Measurements from ENCODE around the gene BDP1.
A peak's percentile ranks its signal among the peaks of the same experiment; 100 is the strongest.

Gene BDP1

DNA sequence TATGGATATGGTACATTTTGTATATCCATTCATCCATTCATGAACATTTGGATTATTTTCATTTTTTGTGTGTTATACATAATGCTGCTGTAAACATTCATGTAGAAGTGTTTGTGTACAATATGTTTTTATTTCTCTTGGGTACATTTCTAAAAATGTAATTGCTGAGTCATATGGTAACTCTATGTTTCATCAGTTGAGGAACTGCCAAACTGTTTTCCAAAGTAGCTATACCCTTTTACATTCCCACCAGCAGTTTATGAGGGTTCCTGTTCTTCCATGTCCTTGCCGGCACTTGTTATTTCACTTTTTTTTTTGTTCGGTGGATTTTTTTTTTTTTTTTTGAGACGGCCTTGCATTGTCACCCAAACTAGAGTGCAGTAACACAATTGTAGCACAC is 77.7 kb downstream of the BDP1 start:
- TF ChIP-seq TCF4 (CRISPR knock-in tag; IDR thresholded peaks at IDR 0.05; ENCODE audit: borderline replicate concordance), result no peak
- no peak for TF ChIP-seq ARNTL (CRISPR knock-in tag; IDR thresholded peaks at IDR 0.05; ENCODE audit: borderline replicate concordance, low read depth)
- no peak for TF ChIP-seq ZFP3 (CRISPR knock-in tag; IDR thresholded peaks at IDR 0.05)
- TF ChIP-seq, protein P1, sequence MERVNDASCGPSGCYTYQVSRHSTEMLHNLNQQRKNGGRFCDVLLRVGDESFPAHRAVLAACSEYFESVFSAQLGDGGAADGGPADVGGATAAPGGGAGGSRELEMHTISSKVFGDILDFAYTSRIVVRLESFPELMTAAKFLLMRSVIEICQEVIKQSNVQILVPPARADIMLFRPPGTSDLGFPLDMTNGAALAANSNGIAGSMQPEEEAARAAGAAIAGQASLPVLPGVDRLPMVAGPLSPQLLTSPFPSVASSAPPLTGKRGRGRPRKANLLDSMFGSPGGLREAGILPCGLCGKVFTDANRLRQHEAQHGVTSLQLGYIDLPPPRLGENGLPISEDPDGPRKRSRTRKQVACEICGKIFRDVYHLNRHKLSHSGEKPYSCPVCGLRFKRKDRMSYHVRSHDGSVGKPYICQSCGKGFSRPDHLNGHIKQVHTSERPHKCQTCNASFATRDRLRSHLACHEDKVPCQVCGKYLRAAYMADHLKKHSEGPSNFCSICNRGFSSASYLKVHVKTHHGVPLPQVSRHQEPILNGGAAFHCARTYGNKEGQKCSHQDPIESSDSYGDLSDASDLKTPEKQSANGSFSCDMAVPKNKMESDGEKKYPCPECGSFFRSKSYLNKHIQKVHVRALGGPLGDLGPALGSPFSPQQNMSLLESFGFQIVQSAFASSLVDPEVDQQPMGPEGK (CRISPR knock-in tag; IDR thresholded peaks at IDR 0.05; ENCODE audit: borderline replicate concordance), result no peak
- no peak for TF ChIP-seq GLIS3 (CRISPR knock-in tag; IDR thresholded peaks at IDR 0.05)
- TF ChIP-seq TSHZ2 (CRISPR knock-in tag; IDR thresholded peaks at IDR 0.05), result no peak
- ATAC-seq, result no peak

DNA sequence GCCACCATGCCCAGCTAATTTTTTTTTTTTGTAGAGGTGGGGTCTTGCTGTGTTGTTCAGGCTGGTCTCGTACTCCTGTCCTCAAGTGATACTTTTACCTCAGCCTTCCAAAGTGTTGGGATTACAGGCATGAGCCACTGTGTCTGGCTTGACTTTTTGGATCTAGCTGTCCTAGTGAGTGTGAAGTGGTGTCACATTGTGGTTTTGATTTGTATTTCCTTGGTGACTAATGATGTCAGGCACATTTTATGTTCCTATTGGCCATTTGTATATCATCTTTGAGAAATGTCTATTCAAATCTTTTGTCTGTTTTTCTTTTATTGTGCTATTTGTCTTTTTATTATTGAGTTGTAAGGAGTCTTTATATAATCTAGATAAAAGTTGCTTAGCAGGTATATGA is 78.2 kb downstream of the BDP1 start:
- ATAC-seq, result peak; percentile 69
- no peak for TF ChIP-seq RARB (CRISPR knock-in tag; IDR thresholded peaks at IDR 0.05)
- TF ChIP-seq SNAI2 (CRISPR knock-in tag; IDR thresholded peaks at IDR 0.05), result no peak
- TF ChIP-seq OSR1 (CRISPR knock-in tag; IDR thresholded peaks at IDR 0.05), result no peak
- TF ChIP-seq, protein P2, sequence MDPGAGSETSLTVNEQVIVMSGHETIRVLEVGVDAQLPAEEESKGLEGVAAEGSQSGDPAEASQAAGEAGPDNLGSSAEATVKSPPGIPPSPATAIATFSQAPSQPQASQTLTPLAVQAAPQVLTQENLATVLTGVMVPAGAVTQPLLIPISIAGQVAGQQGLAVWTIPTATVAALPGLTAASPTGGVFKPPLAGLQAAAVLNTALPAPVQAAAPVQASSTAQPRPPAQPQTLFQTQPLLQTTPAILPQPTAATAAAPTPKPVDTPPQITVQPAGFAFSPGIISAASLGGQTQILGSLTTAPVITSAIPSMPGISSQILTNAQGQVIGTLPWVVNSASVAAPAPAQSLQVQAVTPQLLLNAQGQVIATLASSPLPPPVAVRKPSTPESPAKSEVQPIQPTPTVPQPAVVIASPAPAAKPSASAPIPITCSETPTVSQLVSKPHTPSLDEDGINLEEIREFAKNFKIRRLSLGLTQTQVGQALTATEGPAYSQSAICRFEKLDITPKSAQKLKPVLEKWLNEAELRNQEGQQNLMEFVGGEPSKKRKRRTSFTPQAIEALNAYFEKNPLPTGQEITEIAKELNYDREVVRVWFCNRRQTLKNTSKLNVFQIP (CRISPR knock-in tag; IDR thresholded peaks at IDR 0.05; ENCODE audit: borderline replicate concordance, low read depth), result no peak
- no peak for TF ChIP-seq ZNF70 (CRISPR knock-in tag; IDR thresholded peaks at IDR 0.05)
- no peak for TF ChIP-seq TSHZ2 (CRISPR knock-in tag; IDR thresholded peaks at IDR 0.05)
- TF ChIP-seq CREB5 (CRISPR knock-in tag; IDR thresholded peaks at IDR 0.05; ENCODE audit: low read depth), result no peak
- TF ChIP-seq, protein P3, sequence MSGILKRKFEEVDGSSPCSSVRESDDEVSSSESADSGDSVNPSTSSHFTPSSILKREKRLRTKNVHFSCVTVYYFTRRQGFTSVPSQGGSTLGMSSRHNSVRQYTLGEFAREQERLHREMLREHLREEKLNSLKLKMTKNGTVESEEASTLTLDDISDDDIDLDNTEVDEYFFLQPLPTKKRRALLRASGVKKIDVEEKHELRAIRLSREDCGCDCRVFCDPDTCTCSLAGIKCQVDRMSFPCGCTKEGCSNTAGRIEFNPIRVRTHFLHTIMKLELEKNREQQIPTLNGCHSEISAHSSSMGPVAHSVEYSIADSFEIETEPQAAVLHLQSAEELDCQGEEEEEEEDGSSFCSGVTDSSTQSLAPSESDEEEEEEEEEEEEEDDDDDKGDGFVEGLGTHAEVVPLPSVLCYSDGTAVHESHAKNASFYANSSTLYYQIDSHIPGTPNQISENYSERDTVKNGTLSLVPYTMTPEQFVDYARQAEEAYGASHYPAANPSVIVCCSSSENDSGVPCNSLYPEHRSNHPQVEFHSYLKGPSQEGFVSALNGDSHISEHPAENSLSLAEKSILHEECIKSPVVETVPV (CRISPR knock-in tag; IDR thresholded peaks at IDR 0.05), result no peak
- TF ChIP-seq TOX (CRISPR knock-in tag; IDR thresholded peaks at IDR 0.05; ENCODE audit: borderline replicate concordance), result no peak
- no peak for TF ChIP-seq PPARA (CRISPR knock-in tag; IDR thresholded peaks at IDR 0.05; ENCODE audit: borderline replicate concordance)
- TF ChIP-seq ZC3H10 (CRISPR knock-in tag; IDR thresholded peaks at IDR 0.05), result no peak
- TF ChIP-seq GLIS3 (CRISPR knock-in tag; IDR thresholded peaks at IDR 0.05), result no peak
- no peak for TF ChIP-seq ARNTL (CRISPR knock-in tag; IDR thresholded peaks at IDR 0.05; ENCODE audit: borderline replicate concordance, low read depth)
- TF ChIP-seq BACH2 (CRISPR knock-in tag; IDR thresholded peaks at IDR 0.05; ENCODE audit: borderline replicate concordance), result no peak
- no peak for TF ChIP-seq ZNF8 (CRISPR knock-in tag; IDR thresholded peaks at IDR 0.05)
- no peak for TF ChIP-seq ZFP30 (CRISPR knock-in tag; IDR thresholded peaks at IDR 0.05)
- TF ChIP-seq ISL1 (CRISPR knock-in tag; IDR thresholded peaks at IDR 0.05), result no peak
